T-helper 2 cell treated with Interferon-gamma antibody and Interleukin-4, amounts not matched to agents 100 ng/mL and 5 ng/mL, for 36 hours (primary cell): ENCODE measurements around the gene SLC22A2. TPM values are rescaled to one million over a fixed set of nuclear protein-coding genes. Genes with fewer than 3 reads are reported as not detected.
"Not testable (repeated sequence)": the region's sequence is repeated elsewhere in the genome, so short reads cannot be mapped to it uniquely, and the experiment has no call there.

ENCODE experiments used
- intact Hi-C: fragments of 100-400 bp; cut with micrococcal nuclease; formaldehyde crosslinking; loops from one replicate; pipeline ENCODE4 v1.15.1; 2023
- total RNA-seq: library from RNA; stranded (reverse); gene quantifications from 2 replicates; pipeline ENCODE4 v1.2.3, GENCODE V29; 2022

The SLC22A2 gene
- total RNA-seq, result not detected in 2 replicates

GRCh38 chr6:160258346-160259142 lies at the start of gene SLC22A2:
Gene SLC22A2 (minus strand): TSS chr6:160258821. CDS start chr6:160258757, 64 bp downstream.
- intact Hi-C loops, result no loop called here

GRCh38 chr6:160305926-160306713 lies 47.5 kb upstream of the SLC22A2 start:
- intact Hi-C loops, result no loop called here

- intact Hi-C loops, result no loop called here
These were observed 45.2 kb upstream of the SLC22A2 start for GRCh38 chr6:160303806-160304205.

- intact Hi-C loops, result not testable (repeated sequence)
These were observed 43.9 kb upstream of the SLC22A2 start for GRCh38 chr6:160302431-160303082.

DNA sequence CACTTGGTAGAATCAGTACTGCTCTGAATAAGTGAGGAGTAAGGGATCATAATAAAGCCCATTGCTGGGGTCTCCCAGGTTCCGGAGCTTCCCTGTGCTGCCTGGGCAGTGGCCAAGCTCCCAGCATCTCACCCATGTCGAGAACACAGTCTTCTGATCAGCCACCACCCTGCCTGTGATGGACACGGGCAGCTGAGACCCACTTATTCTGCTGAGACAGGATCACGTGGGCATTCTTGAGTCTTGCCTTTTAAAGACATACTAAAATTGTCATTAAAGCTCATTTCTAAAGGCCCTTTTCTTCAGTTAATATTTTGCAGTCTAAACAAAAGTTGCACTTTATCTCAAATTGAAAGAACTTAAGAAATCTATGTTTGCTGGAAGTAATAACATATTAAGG lies 42.7 kb upstream of the SLC22A2 start:
- intact Hi-C loops, result no loop called here

GRCh38 chr6:160300076-160300695 lies 41.6 kb upstream of the SLC22A2 start:
- intact Hi-C loops, result no loop called here

GRCh38 chr6:160299559-160299958 lies 40.9 kb upstream of the SLC22A2 start:
- intact Hi-C loops, result no loop called here

GRCh38 chr6:160298121-160298520 lies 39.5 kb upstream of the SLC22A2 start:
- intact Hi-C loops, result no loop called here

DNA sequence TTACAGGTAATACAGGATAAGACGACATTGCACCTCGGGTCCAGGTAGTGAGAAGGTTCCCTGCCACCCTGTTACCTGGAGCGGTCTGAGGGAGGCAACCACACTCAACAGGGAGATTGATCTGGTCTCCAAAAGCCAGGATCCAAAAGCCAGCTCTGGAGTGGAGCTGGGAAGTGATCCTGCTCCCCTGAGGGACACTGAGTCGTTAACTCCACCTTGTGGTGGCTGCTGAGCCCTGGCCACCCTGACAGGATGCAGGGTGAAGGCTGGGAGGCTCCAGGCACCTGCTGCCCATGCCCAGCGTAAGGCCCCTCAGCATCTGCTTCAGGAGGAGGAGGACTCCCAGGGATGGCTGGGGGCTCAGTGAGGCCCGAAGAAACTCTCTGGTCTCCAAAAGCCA lies 38.7 kb upstream of the SLC22A2 start:
- intact Hi-C loops, result no loop called here

- intact Hi-C loops, result no loop called here
These were observed 35.2 kb upstream of the SLC22A2 start for GRCh38 chr6:160293844-160294243.

DNA sequence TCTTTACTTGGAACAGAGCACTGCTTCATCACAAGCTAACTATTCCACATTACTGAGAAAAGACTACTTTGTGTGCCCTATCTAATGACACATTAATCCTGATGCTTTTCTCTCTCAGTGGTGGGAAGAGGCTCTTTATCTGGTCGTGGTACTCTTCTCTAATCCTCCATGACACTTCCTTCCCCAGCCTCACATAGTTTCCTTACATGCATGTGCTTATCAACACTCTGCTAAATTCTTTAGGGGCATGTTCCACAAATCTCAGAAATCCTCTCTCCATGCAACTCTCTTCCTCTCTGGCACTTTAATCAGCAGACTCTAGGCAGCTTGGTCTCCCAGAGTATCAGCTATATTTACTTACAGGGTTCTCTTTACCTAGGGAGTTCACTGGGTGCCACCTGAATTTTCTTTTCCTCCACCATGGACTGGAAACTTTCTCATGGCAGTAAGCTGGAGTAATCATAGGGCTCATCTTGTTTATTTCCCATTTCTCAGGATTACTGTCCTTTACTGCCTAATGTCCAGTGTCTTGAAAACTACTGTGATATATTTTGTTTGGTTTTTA lies 27.0 kb upstream of the SLC22A2 start:
- intact Hi-C loops, result no loop called here

- intact Hi-C loops, result no loop called here
These were observed 26.0 kb upstream of the SLC22A2 start for GRCh38 chr6:160284575-160284974.

GRCh38 chr6:160282444-160282843 lies 23.8 kb upstream of the SLC22A2 start:
- intact Hi-C loops, result no loop called here

GRCh38 chr6:160279850-160280249 lies 21.2 kb upstream of the SLC22A2 start:
- intact Hi-C loops, result no loop called here

DNA sequence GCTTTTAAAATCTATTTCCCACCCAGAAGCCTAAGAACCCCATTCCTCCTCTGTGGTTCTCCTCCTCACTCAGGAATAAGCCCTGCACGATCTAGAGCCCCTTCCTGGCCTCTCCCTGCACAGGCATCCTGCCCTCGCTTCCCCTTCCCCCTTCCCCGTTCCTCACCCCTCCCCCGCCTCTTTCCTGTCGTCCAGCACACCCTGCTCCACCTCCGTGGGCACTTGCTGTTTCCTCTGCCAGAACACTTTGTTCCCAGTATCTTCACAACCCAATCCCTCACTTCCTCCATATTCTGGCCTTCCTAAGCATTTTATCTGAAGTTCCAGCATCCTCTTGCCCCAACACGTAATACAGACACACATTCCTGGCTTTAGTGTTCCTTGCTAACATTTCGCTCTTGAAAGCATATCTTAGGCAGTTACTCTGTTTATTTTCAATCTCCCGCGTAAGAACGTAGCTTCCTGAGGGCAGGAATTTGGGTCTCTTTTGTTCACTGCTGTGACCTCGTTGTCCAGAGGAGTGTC lies 20.2 kb upstream of the SLC22A2 start:
- intact Hi-C loops, result no loop called here

DNA sequence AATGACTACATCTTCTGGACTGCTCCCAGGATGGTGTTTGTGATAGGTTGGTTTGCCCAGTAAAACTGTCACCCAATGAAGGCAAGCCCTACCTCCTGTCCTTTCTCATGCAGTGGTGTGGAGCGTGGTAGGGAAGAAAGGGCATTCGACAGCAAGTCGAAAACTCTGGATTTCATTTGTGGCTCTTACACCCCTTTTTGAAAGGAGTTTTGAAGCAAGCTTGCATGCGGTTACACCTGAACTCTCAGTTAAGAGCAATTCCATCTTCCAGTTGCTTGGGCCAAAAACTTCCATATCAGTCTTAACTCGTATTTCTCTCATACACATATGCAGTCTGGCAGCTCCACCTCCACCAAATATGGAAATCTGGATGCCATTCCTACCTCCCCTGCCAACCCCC lies 19.7 kb upstream of the SLC22A2 start:
- intact Hi-C loops, result no loop called here

GRCh38 chr6:160277546-160277945 lies 18.9 kb upstream of the SLC22A2 start:
- intact Hi-C loops, result no loop called here

DNA sequence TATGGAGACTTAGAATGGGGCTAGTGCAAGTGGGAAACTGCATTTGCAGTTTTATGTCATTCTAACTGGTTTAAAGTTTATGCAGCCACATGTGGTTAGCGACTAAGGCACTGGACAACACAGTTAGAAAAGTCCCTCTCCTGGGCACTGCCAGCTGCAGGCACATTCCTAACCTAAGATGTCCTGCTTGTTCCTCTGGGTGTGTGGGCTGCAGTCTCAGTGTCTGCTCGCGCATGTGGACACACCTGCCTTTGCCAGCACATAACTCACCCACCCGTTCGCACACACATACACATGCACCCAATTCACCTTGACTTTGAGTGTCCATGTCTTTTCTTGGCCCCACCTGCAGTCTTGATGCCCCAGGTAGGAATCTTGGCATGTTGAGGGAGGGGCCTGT lies 18.5 kb upstream of the SLC22A2 start:
- intact Hi-C loops, result no loop called here

DNA sequence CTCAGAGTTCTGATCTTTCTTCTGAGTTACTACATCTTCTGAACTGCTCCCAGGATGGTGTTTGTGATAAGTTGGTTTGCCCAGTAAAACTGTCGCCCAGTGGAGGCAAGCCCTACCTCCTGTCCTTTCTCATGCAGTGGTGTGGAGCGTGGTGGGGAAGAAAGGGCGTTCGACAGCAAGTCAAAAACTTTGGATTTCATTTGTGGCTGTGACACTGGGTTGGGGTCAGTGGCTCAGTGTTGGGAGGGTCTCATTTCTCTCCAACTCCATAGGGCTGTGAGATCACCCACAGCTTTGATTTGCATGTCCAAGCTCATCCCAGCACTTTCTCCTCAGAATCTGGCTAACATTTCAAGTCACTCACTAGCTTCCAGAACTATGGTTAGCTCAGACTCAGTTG lies 17.5 kb upstream of the SLC22A2 start:
- intact Hi-C loops, result no loop called here

DNA sequence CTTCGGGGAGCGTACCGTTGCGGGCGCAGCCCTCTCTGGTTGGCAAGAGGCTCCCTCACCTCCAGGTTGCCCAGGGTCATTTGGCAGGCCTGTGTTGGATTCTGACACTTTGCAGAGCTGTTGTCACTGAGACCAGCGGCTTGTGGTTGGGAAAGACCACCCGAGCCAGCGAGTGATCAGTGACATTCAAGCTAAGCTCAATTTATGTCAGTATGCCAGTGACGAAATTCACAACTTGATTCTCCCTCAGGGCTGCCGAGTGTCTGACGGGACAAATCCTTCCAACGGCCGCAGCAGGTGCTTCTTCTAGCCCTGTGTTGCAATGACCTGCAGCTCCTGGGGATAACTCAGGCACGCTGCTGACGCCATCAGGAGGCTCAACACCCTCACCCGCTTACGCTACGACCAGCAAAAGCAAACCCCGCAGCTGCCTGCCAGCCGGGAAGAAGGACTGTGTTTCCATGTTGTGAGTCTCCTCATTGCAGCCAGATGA lies 16.9 kb upstream of the SLC22A2 start:
- intact Hi-C loops, result no loop called here
